GM21576 (cell line): ENCODE measurements around the gene TFR2.
A peak's percentile ranks its signal among the peaks of the same experiment; 100 is the strongest.

Experiments used
- ATAC-seq: cut with Tn5 transposase; IDR thresholded peaks from one replicate; pipeline ENCODE4 v1.9.1; 2021; ENCODE audit warnings: mild to moderate bottlenecking, moderate library complexity; ENCODE audit not compliant: unreplicated experiment

Gene TFR2

GRCh38 chr7:100613412-100614175 is 27.8 kb downstream of the TFR2 start:
- no peak for ATAC-seq

DNA sequence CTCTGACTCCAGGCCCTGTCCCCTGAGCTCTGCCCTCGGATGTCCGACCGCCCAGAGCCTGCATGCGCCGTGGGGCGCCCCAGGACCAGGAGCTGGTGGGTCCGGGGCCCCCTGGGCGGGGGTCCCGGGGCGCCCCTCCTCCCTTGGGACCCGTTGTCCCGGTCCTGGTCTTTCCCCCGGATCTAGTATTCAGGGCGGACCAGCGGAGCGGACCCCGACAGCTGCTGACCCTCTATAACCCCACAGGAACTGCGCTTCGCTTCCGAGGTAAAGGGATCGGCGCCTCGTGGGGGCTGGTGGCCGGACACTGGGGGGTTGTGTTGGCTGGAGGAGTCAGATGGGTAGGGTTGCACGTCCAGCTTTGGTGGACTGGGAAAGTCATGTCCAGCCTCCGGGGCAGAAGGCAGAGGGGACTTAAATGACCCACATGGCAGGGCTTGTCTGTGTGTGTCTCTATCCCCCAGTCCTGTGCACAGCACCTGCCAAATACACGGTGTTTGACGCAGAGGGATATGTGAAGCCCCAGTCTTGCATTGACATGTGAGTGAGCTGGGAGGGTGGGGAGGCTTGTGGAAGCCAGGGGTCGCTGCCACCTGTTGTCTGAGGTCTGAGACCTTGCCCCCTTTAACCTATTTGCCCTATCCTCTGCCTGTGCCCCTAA is 28.5 kb downstream of the TFR2 start:
- ATAC-seq, result no peak

DNA sequence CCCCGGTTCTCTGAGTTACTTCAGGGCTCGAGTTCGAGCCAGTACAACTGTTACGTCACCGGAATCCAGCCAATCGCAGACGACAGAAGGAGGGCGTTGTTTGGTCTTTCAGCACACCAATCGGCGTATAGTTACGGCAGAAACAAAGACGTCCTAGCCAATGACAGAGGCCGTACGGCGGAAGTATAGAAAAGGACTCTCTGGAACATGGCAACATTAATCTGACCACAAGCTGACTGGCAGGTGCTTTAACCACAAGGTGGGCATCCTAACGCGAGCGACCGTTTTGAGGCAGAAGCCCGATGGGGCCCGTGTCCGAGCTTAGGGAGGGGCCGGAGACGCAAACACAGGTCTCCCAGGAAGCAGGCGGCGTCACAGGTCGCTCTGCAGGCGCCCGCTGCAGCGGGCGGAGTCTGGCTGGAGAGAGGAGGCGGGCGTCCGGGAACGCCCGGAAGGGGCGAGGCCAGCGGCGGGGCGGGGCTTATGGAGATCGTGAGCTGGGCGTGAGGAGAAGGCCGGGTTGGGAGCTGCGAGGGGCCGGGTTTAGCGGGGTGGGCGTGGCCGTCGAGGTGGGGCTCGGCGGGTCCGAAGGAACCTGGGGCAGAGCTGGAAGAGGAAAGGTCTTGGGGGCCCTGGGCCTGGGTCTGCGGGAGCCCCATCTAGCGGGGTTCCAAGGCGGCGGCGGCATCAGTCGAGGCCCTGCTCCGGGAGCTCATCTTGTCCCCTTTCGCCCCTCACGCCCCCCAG is 29.2 kb downstream of the TFR2 start, which contains the start of gene MOSPD3:
TSS of gene MOSPD3 (plus strand) at position 558 of the 747 bp plus-strand sequence. CDS start 252 bp downstream, outside the sequence.
- ATAC-seq, result peak; percentile 92

GRCh38 chr7:100609958-100610357 is 31.4 kb downstream of the TFR2 start:
- no peak for ATAC-seq

GRCh38 chr7:100607111-100607510 is 34.2 kb downstream of the TFR2 start:
- no peak for ATAC-seq

DNA sequence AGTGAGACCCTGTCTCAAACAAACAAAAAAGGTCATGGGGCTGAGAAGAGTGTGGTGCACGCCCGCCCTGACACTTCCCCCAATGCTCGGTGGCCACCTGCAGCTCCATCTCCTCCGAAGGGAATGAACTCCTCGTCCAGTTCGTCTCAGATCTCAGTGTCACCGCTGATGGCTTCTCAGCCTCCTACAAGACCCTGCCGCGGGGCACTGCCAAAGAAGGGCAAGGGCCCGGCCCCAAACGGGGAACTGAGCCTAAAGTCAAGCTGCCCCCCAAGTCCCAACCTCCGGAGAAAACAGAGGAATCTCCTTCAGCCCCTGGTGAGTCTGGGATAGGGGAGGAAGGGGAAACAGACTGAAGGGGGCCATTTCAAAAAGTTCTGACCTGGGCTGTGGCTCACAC is 35.0 kb downstream of the TFR2 start:
- no peak for ATAC-seq

DNA sequence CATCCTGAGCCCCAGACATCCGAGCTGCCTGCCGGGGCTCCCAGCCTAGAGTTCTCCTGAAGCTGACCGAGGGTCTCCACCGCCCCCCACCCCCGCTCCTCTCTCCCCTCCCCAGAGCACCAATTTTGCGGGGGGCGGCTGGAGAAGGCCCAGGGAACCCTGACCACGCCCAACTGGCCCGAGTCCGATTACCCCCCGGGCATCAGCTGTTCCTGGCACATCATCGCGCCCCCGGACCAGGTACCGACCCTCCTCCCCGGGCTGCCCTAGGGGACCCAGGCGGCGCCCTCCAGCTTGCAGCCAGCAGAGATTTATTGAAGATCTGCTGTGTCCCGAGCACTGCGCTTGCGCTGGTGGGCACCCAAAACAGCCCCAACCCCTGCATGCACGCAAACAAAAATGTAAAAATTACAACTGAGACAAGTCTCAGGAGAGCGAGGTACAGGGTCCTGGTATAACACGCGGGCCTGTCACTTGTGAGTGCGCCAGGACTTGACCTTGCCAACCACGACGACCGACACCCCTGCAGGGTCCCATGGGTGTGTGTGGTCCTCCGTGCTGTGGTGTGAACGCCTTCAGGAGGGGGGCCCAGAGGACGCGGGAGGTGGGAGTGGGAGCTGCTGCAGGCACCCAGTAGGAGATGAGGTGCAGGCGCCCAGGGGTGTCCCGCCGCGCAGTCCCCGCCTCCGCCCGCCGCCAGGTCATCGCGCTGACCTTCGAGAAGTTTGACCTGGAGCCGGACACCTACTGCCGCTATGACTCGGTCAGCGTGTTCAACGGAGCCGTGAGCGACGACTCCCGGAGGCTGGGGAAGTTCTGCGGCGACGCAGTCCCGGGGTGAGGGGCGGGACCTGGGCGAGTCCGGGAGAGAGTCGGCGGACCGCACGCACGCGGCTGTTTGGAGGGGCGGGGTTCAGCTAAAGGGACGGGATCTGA is 36.1 kb downstream of the TFR2 start:
- no peak for ATAC-seq

GRCh38 chr7:100604028-100604975 is 37.0 kb downstream of the TFR2 start:
- ATAC-seq, result no peak

GRCh38 chr7:100603726-100604027 is 37.7 kb downstream of the TFR2 start:
- ATAC-seq, result no peak

DNA sequence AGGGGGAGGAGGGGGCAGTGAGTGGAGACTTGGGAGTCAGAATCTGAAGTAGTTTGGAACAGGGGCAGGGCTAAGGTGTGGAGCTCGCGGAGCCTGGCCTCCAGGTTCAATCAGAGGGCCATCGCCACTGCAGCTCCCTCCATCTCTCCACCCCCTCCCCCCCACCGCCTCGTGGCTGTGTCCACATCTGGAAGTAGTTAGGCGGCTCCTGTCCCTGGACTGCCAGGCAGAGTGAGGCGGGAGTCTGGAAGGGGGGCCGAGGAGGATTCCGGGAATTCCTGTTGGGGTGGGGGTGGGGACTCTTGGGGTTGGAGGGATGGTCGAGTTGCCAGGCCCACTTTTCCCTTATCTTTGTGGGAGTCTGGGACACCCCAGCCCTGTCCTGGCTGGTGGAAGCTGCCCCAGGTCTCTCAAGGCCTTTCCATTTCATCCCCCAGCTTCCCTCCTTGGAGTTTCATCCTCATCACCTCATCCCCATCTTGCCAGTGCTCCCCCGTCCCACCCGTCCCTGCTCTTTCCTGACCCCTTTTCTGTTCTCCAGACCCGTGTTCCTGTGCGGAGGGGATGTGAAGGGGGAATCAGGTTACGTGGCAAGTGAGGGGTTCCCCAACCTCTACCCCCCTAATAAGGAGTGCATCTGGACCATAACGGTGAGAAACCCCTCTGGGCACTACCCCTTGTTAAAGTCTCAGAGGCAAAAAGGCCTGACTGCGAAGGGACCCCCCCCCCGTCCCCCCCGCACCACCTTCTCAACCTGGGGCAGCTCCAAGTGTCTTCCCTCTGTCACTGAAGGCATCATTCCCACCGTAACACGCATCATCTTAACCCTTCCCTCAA is 38.2 kb downstream of the TFR2 start:
- no peak for ATAC-seq

GRCh38 chr7:100600730-100601038 is 40.7 kb downstream of the TFR2 start:
- no peak for ATAC-seq

DNA sequence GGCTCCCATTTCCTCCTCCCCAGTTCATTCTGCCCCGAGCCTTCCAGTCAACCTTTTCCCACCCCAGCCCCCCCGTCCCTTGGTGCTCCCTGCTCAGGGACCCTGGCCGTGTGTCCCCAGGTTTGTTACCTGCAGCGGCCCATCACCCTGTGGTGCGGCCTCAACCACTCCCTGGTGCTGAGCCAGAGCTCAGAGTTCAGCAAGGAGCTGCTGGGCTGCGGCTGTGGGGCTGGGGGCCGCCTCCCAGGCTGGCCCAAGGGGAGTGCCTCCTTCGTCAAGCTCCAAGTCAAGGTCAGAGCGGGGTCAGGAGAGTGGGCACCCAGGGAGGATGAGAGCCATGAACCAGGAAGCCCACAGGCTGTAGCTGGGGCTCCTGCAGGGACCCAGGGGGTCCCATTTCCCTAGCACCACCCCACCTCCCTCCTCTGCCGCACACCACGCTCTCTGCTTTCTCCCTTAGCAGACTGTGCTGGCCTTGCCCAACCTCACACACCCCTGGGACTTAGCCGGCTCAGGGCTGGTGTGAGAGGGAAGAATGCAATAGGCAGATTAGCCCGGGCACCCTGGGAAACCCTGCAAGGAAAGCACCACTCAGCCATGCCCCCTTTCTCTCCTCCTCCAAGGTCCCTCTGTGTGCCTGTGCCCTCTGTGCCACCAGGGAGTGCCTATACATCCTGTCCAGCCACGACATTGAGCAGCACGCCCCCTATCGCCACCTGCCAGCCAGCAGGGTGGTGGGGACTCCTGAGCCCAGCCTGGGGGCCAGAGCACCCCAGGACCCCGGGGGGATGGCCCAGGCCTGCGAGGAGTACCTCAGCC is 41.2 kb downstream of the TFR2 start:
- ATAC-seq, result no peak

- no peak for ATAC-seq
Measured at GRCh38 chr7:100598425-100598824, 42.9 kb downstream of the TFR2 start.

DNA sequence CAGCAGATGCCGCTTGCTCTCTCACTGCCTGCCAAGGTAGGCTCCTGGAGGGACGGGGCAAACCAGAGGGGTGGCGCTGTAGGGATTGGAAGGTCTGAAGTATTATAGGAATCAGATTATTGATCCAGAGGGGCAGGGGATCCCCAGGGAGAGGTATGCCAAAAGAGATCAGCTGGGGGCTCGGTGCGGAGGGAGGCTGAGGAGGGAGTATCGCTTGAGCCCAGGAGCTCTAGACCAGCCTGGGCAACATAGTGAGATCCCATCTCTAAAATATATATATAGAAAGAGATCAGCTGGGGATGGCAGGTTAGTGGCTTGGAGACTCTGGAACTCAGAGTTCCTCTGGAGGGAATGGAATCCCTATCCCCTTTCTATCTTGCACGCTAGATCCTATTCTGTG is 46.2 kb downstream of the TFR2 start:
- no peak for ATAC-seq

DNA sequence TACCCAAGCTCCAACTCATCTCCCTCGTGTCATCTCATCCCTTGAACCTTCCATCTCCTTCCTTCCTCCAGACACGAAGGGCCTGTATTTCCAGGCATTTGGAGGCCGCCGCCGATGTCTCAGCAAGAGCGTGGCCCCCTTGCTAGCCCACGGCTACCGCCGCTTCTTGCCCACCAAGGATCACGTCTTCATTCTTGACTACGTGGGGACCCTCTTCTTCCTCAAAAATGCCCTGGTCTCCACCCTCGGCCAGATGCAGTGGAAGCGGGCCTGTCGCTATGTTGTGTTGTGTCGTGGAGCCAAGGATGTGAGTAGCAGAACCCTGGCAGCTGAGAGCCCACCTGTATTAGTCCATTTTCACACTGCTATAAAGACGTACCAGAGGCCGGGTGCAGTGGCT is 49.8 kb downstream of the TFR2 start:
- ATAC-seq, result no peak

- no peak for ATAC-seq
Measured at GRCh38 chr7:100590077-100590737, 51.1 kb downstream of the TFR2 start.

DNA sequence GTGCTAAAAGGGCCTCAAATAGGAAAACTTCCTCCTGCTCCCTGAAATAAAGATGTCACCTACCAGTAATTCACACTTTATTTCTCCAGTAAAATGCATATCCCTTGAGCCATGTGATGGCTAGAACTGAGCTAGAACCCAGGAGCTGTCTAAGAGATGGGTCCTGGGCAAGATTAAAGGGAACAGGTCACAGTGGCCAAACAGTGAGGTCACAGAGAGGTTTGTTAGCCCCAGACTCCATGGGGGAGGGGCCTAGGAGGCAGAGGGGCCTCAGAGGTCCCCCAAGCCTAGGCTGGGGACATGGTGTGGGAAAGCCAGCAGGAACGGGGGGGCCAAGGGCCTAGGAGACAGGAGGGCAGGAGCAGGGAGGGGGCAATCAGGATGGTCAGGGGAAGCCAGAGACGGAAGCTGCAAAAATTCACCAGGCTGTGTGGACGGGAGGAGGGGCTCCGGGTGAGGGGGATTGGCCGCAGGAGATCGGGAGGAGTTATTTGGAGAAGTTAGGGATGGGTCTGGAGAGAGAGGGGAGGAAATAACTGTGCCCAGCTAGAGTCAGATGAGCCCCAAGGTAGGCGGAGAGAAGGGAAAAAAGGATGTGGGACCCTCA is 51.9 kb downstream of the TFR2 start:
- ATAC-seq, result no peak
